Measurements from ENCODE around the gene NOP14.

DNA sequence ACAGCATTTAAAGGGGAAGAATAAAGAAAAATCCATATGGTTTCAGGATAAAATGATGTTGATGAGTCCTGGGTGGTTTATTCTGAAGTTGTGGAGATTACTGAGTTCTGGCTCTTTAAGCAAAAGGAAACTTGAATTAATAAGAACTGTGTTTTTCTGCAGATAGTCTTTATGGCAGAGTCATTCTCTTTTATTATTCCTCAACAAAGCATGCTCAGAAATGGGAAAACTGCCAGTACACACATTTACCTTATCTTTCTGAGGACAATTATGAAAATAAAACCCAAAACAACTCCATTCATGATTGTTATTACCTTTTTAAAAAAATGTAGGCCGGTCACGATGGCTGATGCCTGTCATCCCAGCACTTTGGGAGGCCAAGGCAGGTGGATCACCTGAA, 61.1 kb downstream of the NOP14 start:
- TF ChIP-seq, protein P1, sequence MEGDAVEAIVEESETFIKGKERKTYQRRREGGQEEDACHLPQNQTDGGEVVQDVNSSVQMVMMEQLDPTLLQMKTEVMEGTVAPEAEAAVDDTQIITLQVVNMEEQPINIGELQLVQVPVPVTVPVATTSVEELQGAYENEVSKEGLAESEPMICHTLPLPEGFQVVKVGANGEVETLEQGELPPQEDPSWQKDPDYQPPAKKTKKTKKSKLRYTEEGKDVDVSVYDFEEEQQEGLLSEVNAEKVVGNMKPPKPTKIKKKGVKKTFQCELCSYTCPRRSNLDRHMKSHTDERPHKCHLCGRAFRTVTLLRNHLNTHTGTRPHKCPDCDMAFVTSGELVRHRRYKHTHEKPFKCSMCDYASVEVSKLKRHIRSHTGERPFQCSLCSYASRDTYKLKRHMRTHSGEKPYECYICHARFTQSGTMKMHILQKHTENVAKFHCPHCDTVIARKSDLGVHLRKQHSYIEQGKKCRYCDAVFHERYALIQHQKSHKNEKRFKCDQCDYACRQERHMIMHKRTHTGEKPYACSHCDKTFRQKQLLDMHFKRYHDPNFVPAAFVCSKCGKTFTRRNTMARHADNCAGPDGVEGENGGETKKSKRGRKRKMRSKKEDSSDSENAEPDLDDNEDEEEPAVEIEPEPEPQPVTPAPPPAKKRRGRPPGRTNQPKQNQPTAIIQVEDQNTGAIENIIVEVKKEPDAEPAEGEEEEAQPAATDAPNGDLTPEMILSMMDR (IDR thresholded peaks at IDR 0.05), result no peak
- TF ChIP-seq POLR2A (IDR thresholded peaks at IDR 0.05), result no peak
